Measurements from ENCODE around the gene CLSTN3.

DNA sequence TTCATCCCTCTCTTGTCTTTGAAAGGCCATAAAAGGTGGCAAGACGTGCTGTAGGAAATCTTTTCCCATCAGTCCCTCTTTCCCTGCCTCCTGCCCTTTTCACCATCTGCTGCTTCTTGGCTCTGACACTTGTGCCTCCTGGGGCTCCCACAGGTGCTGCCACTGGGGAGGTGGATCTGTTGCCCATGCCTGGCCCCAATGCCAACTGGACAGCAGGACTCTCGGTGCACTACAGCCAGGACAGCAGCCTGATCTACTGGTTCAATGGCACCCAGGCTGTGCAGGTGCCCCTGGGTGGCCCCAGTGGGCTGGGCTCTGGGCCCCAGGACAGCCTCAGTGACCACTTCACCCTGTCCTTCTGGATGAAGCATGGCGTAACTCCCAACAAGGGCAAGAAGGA, 6.5 kb downstream of the CLSTN3 start:
- TF ChIP-seq, protein P1, sequence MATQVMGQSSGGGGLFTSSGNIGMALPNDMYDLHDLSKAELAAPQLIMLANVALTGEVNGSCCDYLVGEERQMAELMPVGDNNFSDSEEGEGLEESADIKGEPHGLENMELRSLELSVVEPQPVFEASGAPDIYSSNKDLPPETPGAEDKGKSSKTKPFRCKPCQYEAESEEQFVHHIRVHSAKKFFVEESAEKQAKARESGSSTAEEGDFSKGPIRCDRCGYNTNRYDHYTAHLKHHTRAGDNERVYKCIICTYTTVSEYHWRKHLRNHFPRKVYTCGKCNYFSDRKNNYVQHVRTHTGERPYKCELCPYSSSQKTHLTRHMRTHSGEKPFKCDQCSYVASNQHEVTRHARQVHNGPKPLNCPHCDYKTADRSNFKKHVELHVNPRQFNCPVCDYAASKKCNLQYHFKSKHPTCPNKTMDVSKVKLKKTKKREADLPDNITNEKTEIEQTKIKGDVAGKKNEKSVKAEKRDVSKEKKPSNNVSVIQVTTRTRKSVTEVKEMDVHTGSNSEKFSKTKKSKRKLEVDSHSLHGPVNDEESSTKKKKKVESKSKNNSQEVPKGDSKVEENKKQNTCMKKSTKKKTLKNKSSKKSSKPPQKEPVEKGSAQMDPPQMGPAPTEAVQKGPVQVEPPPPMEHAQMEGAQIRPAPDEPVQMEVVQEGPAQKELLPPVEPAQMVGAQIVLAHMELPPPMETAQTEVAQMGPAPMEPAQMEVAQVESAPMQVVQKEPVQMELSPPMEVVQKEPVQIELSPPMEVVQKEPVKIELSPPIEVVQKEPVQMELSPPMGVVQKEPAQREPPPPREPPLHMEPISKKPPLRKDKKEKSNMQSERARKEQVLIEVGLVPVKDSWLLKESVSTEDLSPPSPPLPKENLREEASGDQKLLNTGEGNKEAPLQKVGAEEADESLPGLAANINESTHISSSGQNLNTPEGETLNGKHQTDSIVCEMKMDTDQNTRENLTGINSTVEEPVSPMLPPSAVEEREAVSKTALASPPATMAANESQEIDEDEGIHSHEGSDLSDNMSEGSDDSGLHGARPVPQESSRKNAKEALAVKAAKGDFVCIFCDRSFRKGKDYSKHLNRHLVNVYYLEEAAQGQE (IDR thresholded peaks at IDR 0.05; ENCODE audit: low read depth): no peak
- TF ChIP-seq NFIC (IDR thresholded peaks at IDR 0.05) (no peak), EP300 (IDR thresholded peaks at IDR 0.05; ENCODE audit: borderline replicate concordance) (no peak), YY1 (IDR thresholded peaks at IDR 0.05; ENCODE audit: low read depth) (no peak), EGR1 (IDR thresholded peaks at IDR 0.05) (no peak), RAD21 (IDR thresholded peaks at IDR 0.05; ENCODE audit: low read depth) (no peak), TAF1 (IDR thresholded peaks at IDR 0.05; ENCODE audit: low read depth) (no peak), FOXM1 (IDR thresholded peaks at IDR 0.05; ENCODE audit: borderline replicate concordance, low read depth) (no peak), TEAD4 (IDR thresholded peaks at IDR 0.05) (no peak), TCF12 (IDR thresholded peaks at IDR 0.05; ENCODE audit: low read depth) (no peak), CEBPB (IDR thresholded peaks at IDR 0.05) (no peak), ZBTB7A (IDR thresholded peaks at IDR 0.05; ENCODE audit: low read depth) (no peak)
- TF ChIP-seq, protein P2, sequence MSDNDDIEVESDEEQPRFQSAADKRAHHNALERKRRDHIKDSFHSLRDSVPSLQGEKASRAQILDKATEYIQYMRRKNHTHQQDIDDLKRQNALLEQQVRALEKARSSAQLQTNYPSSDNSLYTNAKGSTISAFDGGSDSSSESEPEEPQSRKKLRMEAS (IDR thresholded peaks at IDR 0.05): no peak
- TF ChIP-seq, protein P3, sequence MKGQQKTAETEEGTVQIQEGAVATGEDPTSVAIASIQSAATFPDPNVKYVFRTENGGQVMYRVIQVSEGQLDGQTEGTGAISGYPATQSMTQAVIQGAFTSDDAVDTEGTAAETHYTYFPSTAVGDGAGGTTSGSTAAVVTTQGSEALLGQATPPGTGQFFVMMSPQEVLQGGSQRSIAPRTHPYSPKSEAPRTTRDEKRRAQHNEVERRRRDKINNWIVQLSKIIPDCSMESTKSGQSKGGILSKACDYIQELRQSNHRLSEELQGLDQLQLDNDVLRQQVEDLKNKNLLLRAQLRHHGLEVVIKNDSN (IDR thresholded peaks at IDR 0.05): no peak
